Right lobe of liver (tissue), 6 donors: ENCODE data around the gene NREP. TPM values are rescaled to one million over a fixed set of nuclear protein-coding genes. Genes with fewer than 3 reads are reported as not detected.
A peak's percentile ranks its signal among the peaks of the same experiment; 100 is the strongest.

Experiments
- ATAC-seq, 4 donors: fragments of 200-7000 bp; cut with Tn5 transposase; one replicate each; pipeline ENCODE4 v1.9.1; 2020; ENCODE audit warnings: mild to moderate bottlenecking in 4 of 4, moderate library complexity in 4 of 4
- DNase-seq, 3 donors: peaks; one replicate each; pipeline ENCODE4 v3.0.0-alpha.2; 2020
- H3K27ac ChIP-seq, 3 donors: fragments of 200-600 bp; one replicate each; pipeline ENCODE4 v1.8.0; 2022
- H3K27me3 ChIP-seq, 2 donors: fragments of 200-600 bp; one replicate each; pipeline ENCODE4 v1.8.0; 2022
- H3K36me3 ChIP-seq, 4 donors: fragments of 200-600 bp; sonication (generic) in 1 of 4; one replicate each; pipeline versions ENCODE4 v1.5.1 to v1.8.0; 2017 to 2022; ENCODE audit warnings: control low read depth in 1 of 4
- H3K4me1 ChIP-seq, 4 donors: fragments of 200-600 bp; sonication (generic) in 1 of 4; one replicate each; pipeline versions ENCODE4 v1.5.1 to v1.8.0; 2017 to 2022; ENCODE audit warnings: control low read depth in 1 of 4
- H3K4me3 ChIP-seq, 3 donors: fragments of 200-600 bp; one replicate each; pipeline ENCODE4 v1.8.0; 2022
- H3K9me3 ChIP-seq, 4 donors: fragments of 200-600 bp; sonication (generic) in 1 of 4; one replicate each; pipeline versions ENCODE4 v1.5.1 to v1.8.0; 2017 to 2022; ENCODE audit warnings: control low read depth in 1 of 4
- POLR2A ChIP-seq: fragments of 450-650 bp; IDR thresholded peaks from one replicate; pipeline ENCODE4 v1.6.1; 2017; ENCODE audit warnings: antibody characterized with exemption, mild to moderate bottlenecking
- WGBS: methylation state at CpG from one replicate; pipeline ENCODE4 v1.1.6; 2018; ENCODE audit warnings: low coverage, low lambda C conversion rate; ENCODE audit not compliant: insufficient coverage; ENCODE audit errors: missing lambda C conversion rate; 5-methylcytosine and 5-hydroxymethylcytosine counted together
- intact Hi-C, 2 donors: fragments of 100-400 bp; cut with DNase I; formaldehyde crosslinking; loops; one replicate each; pipeline versions ENCODE4 v1.11.2 to v1.14.1; 2022
- total RNA-seq, 6 experiments: library from RNA; depleted of rRNA in 2 of 6; stranded (reverse); fragments of >200 nt in 2 of 6; fragmentation: NEBNext Ultra II Directional in 3 of 6; extraction: Animal tissue kit (Norgen Biotek cat#: 25700) in 3 of 6; gene quantifications; one replicate each; pipeline versions ENCODE4 v1.1.0 to v1.2.4, GENCODE V29; 2016 to 2023
- TF ChIP-seq, protein P1 (sequence below), 4 donors: fragments of 200-600 bp in 3 of 4; fragments of 450-650 bp in 1 of 4; IDR thresholded peaks; one replicate each; pipeline versions ENCODE4 v1.5.1 to v1.8.0; 2016 to 2022; ENCODE audit warnings: antibody characterized with exemption in 4 of 4, mild to moderate bottlenecking in 2 of 4
- donor health status: DM: no; HTN: yes; CAD: no.
- donor health status: DM: no; HTN: no; CAD: no.
- donor health status: DM: no; HTN: no; CAD: no.
- donor health status: DM: no; HTN: yes; CAD: no.
- donor health status: DM: no; HTN: yes; CAD: no.

Gene NREP
- total RNA-seq, 6 experiments from 2014 or later = 2.2 to 24.6 (median 7.7) TPM

DNA sequence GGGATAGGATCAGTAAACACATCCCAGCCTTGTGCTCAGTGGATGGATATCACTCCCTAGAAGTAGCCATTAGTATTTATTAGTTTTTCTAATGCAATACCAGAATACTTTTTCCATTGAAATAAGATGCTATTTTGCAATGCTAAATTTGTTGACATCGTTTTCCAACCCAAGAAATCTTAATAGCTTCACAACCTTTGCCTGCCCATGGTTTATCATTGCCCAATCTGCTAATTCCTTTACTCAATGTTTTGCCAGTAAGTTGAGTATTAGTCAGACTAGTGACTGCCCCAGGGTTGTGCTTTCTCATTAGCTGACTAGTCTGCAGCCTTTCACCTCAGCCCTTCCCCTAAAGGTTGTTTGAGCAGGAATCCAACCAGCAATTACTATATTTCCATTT lies 62.9 kb downstream of the NREP start:
- TF ChIP-seq, protein P1, sequence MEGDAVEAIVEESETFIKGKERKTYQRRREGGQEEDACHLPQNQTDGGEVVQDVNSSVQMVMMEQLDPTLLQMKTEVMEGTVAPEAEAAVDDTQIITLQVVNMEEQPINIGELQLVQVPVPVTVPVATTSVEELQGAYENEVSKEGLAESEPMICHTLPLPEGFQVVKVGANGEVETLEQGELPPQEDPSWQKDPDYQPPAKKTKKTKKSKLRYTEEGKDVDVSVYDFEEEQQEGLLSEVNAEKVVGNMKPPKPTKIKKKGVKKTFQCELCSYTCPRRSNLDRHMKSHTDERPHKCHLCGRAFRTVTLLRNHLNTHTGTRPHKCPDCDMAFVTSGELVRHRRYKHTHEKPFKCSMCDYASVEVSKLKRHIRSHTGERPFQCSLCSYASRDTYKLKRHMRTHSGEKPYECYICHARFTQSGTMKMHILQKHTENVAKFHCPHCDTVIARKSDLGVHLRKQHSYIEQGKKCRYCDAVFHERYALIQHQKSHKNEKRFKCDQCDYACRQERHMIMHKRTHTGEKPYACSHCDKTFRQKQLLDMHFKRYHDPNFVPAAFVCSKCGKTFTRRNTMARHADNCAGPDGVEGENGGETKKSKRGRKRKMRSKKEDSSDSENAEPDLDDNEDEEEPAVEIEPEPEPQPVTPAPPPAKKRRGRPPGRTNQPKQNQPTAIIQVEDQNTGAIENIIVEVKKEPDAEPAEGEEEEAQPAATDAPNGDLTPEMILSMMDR (IDR thresholded peaks at IDR 0.05) = no peak
- no peak for TF ChIP-seq POLR2A
- no peaks in the 10 kb centered on the region for H3K36me3 ChIP-seq
- H3K27me3 ChIP-seq = no peaks in the 10 kb centered on the region
- H3K4me3 ChIP-seq = no peak overlapping the region
- DNase-seq = no peak
- peak in 3 of 4 donors; percentile 50 to 86 (median 65) for ATAC-seq
- peaks cover 0 to 12% (median 0%) of the 10 kb centered on the region in 4 donors for H3K4me1 ChIP-seq
- 47% methylated on average over 1 of the region's 1 CpG for WGBS
- H3K27ac ChIP-seq = no peak overlapping the region
- intact Hi-C loops = no loop called here
- H3K9me3 ChIP-seq = no peaks in the 10 kb centered on the region

DNA sequence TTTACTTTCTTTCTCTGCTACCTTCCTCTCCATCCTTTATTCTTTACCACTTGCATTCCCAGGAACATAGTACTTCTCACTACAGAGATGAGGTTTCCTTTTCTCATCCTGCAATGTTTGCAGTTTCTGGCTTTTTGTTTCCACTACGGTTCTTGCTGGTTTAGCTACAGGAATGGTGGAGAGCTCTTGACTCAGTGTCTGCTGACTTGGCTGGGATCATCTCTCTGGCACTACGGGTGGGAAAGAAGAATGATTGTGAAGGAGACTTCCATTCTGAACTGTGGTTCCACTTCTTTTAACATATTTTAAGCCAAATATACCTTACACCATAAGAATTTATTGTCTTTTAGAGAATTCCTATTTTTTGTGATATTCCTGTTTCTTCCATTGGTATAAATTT lies 65.1 kb downstream of the NREP start:
- WGBS = 72% methylated on average over 2 of the region's 2 CpGs
- Histone ChIP-seq H3K4me1 (no peaks in the 10 kb centered on the region), H3K4me3 (no peak overlapping the region), H3K9me3 (no peaks in the 10 kb centered on the region), H3K27me3 (no peaks in the 10 kb centered on the region), H3K27ac (no peak overlapping the region), H3K36me3 (no peaks in the 10 kb centered on the region)
- no peak for DNase-seq
- ATAC-seq = no peak
- no peak for TF ChIP-seq POLR2A
- TF ChIP-seq, protein P1 (IDR thresholded peaks at IDR 0.05) = no peak
- intact Hi-C loops = no loop called here

GRCh38 chr5:111691508-111691907 lies 65.5 kb downstream of the NREP start:
- DNase-seq (no peak), ATAC-seq (no peak)
- Histone ChIP-seq H3K4me1 (no peaks in the 10 kb centered on the region), H3K27me3 (no peaks in the 10 kb centered on the region), H3K36me3 (no peaks in the 10 kb centered on the region), H3K4me3 (no peak overlapping the region), H3K9me3 (no peaks in the 10 kb centered on the region), H3K27ac (no peak overlapping the region)
- WGBS = 89% methylated on average over 2 of the region's 3 CpGs
- TF ChIP-seq, protein P1 (IDR thresholded peaks at IDR 0.05) = no peak
- TF ChIP-seq POLR2A = no peak
- intact Hi-C loops = no loop called here

GRCh38 chr5:111689357-111689935 lies 67.5 kb downstream of the NREP start:
- intact Hi-C loops = no loop called here
- ATAC-seq = no peak

More at GRCh38 chr5:111689357-111689935, 67.5 kb downstream of the NREP start:
- DNase-seq = no peak
- no peak for TF ChIP-seq POLR2A
- TF ChIP-seq, protein P1 (IDR thresholded peaks at IDR 0.05) = no peak
- Histone ChIP-seq H3K4me3 (no peak overlapping the region), H3K9me3 (no peaks in the 10 kb centered on the region), H3K36me3 (no peaks in the 10 kb centered on the region), H3K27me3 (no peaks in the 10 kb centered on the region), H3K27ac (no peak overlapping the region), H3K4me1 (no peaks in the 10 kb centered on the region)
- WGBS = 89% methylated on average over 1 of the region's 1 CpG
